Kidney capillary endothelial cell (primary cell): ENCODE measurements around the gene ELL.

Source experiments
- DNase-seq: peaks from one replicate; pipeline ENCODE4 v3.0.0-alpha.2; 2018; ENCODE audit warnings: low spot score

Gene ELL

DNA sequence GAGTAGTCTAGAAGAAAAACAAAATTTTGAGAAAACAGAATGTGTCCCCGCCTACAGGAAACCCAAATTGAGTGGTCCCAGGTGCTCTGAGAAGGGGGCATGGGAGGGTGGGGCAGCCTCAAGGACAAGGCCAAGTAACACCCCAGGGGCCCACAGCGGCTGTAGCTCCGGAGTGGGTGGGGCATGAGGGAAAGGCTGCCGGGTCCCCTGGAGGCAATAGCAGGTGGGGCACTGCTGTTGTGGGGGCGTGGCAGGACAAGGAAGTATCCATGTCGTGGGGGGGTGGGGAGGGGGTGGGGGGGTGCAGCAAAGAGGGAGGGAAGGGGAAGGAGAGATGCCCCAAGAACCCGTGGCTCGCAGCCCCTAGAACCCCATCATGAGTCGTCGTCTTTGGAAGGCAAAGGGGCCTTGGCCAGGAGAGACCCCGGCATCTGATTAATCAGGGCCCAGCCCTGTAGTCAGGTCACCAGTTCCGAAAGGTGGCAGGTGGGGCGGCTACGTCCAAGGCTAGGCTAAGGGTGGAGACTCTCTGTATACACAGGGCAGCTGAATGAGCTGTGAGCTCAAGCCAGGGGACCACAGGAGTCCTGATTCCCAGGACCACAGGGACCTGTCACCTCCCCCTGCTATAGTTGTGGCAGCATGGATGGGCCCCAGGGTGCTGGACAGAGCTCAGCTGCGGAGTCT lies 76.5 kb downstream of the ELL start:
- no peak for DNase-seq

DNA sequence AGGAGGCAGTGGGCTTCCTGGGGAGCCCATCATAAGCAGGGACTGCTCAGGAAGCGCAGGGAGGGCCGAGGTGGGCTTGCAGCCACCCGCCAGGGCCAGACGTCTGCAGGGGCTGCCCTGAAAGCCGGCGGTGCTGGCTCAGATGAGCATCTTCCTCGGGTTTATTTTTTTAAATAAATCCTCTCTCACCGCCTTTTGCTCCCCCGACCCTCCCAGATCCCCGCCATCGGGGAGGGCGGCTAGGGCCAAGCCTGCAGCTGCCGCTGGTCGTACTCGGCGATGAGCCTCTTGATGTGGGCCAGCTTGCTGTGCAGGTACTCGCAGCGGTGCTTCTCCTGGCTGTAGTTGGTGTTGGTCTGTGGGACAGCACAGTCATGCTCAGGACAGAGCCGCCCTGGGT lies 77.4 kb downstream of the ELL start:
- DNase-seq: no peak

DNA sequence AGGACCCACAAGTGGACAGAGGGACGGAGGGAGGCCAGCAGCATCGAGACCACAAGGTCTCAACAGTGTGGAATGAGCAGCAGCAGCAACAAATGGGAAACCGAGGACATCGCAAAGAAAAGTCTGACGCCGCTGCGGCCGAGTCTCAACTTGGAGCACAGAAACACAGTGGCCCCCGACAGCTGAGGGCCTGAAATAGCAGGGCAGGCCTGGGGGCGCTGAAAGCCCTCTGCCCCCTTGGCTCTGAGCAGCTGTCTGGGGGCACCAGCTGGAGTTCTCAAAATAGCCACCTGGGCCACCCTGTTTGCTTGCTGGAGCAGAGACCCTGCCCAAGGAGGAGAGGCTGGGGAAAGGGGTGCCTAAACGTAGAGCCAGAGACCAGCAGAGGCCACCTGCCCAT lies 78.0 kb downstream of the ELL start:
- DNase-seq: no peak

DNA sequence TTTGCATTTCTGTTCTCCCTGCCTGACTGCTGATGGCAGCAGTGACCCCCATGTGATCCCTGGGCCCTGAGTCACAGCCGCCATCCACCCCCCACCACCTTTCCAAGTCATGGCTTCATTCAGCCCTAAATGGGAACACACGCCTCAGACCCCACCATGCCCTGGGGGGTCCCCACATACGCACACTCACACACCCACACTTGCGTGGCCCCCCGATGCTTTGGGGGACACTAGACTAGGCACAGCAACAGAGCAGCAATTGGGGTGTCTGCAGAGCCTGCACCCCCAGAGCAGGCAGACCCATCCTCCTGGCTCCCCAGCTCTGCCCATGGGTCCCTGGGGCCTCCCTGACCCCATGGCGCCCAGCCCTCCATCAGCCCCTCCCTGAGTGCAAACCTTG lies 78.5 kb downstream of the ELL start:
- no peak for DNase-seq

GRCh38 chr19:18442941-18443340 lies 78.9 kb downstream of the ELL start:
- no peak for DNase-seq

- no peak for DNase-seq
Measured at GRCh38 chr19:18441804-18442788, 79.8 kb downstream of the ELL start.

GRCh38 chr19:18440936-18441803 lies 80.7 kb downstream of the ELL start:
- DNase-seq: no peak

DNA sequence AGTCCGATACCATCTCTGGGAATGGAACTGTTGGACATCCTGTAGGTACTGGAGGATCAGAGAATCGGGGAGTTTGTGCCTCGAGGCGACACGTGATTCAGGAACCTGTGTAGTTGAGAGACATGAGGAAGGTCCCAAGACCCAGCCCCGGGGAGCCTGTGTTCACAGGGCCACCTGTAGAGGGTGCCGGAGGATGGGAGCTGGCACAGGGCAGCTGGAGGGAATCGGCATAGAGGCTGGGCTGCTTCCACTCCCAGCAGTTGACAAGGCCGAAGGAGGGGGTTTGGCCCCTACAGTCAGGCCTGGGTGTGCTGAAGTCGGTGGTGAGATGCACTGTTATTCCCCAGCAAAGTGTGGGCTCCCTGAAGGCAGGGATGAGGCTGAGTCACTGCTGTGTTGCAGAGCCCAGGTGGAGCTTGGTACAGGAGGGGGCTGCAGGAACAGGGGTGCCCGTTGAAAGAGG lies 81.4 kb downstream of the ELL start:
- DNase-seq: no peak

- no peak for DNase-seq
Measured at GRCh38 chr19:18439910-18440237, 82.0 kb downstream of the ELL start.

DNA sequence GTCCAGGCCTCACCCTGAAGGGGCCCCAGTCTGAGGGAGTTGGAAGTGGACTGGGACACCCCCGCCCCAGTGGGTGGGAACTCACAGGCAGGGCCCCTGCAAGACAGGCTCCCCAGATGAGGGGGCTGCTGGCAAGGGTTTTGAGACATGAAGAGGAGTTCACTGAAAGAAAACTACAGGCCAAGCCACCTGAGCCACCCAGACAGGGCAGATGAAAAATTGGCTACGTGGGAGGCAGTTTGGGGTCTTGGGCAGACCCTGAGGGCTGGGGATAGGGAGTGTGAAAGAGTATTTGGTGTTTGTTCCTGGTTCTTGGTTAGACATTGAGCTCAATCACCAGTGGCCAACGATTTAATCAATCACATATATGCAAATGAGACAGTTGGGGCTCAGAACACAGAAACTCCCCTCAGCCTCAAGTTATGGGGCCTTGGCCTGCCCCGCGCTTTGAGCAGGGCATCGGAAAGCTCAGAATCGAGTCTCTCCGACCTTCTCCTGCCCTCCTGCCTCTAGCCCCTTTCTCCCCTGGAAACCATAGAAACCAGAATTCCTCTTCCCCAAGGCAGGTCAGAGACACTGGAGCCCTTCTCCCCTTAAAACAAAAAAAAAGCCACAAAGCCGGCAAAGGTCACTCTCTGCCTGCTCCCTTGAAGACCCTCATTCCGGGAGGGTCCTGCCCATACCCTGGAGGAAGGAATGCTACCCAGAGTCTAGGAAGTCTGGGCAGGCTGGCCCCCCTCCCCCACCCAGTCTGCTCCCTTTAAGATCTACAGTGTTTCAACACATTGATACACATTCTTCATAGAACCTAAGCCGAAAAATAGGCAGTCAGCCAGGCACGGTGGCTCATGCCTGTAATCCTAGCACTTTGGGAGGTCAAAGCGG lies 82.6 kb downstream of the ELL start:
- DNase-seq: no peak

DNA sequence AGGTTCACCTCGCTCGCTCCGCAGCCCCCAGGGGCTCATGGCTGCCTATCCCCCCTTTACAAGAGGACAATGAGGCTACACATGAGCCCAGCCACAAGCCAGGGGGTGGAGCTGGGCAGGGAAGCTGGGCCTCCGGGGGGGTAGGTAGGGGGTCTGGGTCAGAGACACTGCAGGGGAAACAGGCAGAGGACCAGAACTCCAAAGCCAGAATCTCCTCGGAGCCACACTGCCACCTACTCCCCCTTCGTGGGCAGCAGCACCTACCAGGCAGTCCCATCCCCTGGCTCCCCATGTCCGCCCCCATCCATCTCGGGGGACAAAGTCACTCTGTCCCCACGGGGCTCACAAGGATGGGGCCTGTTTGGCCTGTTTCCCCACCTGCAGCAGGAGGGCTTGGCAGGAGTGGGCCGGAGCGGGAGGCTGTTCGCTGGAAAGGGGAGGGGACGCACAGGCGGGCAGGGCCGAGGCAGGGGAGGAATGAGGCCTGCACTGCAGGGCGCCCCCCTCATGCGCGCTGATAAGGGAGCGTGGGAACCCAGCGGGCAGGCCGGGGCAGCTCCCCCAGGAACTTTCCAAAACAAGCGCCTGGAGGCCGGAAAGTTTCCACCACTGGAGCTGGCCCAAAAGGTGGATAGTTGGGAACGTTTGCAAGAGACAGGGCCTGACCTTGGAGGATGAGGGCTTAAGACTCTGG lies 83.4 kb downstream of the ELL start:
- DNase-seq: no peak

DNA sequence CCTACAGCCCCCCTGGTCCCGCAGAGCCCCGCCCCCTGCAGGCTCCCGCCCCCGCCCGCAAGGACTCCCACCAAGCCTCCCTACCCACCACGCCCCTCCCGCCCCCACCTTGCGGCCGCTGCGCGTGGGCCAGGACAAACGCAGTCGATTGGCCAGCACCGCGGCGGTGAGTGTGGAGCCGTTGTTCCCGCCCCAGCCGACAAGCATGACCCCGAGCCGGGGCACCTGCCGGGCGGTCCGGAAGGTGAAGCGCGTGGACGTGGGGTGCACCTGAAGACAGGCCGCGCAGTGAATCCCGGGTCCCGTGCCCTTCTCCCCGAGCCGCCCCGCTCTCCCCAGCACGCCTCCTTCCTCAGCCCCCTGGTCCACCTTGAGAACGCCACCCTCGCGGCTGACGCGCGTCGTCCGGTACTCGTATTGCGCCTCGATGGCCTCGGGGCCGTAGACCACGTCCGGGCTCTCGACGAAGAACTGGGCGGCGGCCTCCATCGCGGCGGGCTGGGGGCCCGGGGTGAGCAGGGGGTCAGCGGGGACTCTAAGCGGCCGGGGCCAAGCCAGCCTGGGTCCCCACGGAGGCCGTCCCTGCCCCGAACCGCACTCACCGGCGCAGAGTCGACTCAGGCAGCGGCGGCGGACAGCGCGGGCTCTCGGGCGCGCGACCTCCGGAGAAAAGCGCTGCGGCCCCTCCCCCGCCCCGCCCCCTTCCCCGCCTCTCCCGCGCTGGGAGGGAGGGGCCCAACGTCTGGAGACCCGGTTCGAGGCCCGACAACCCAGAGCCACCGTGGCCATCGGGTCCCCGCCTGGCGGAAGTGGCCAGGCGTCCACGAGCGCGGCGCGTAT lies 84.2 kb downstream of the ELL start, which contains the start of gene ISYNA1:
TSS of gene ISYNA1 (minus strand) at position 643 of the 840 bp plus-strand sequence. CDS start at position 489, 154 bp downstream.
- DNase-seq: no peak

DNA sequence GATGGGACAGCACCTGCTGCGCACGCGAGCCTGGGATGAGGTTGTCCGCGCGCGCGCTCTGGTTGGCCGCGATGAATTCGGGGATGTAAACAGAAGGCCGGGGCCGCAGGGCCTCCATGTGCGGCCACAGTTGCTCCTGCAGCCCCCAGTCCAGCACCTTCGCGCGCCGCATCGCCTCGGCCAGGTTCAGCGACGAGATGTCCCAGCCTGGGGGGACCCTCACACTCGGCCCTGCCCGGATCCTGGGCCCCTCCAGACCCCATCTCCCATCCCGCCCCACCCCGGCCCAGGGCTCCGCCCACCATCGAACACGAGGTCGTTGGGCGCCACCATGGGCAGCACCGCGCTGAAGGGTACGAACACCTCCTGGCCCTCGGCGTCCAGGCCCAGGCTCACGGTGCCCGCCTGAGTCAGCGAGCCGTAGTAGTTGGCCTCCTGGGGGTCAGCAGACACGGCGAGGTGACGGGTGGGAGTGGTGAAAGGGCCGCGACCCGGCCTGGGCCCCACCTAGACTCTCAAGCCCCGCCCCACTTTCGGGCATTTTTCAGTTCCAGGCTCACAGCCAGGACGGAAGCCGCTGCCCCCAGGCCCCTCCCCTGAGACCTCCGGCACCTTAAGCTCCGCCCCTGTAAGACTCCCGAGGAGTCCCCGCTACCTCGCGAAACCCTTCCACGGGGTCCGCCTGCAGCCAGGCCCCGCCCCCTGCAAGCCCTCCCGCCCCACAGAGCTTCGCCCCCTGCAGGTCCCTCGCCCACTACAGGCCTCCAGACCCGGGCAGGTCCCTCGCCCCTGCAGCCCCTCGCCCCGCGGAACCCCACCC lies 85.0 kb downstream of the ELL start:
- peak; percentile 71 for DNase-seq

GRCh38 chr19:18435842-18436670 lies 85.8 kb downstream of the ELL start:
- no peak for DNase-seq

- no peak for DNase-seq
Measured at GRCh38 chr19:18435178-18435841, 86.6 kb downstream of the ELL start.

DNA sequence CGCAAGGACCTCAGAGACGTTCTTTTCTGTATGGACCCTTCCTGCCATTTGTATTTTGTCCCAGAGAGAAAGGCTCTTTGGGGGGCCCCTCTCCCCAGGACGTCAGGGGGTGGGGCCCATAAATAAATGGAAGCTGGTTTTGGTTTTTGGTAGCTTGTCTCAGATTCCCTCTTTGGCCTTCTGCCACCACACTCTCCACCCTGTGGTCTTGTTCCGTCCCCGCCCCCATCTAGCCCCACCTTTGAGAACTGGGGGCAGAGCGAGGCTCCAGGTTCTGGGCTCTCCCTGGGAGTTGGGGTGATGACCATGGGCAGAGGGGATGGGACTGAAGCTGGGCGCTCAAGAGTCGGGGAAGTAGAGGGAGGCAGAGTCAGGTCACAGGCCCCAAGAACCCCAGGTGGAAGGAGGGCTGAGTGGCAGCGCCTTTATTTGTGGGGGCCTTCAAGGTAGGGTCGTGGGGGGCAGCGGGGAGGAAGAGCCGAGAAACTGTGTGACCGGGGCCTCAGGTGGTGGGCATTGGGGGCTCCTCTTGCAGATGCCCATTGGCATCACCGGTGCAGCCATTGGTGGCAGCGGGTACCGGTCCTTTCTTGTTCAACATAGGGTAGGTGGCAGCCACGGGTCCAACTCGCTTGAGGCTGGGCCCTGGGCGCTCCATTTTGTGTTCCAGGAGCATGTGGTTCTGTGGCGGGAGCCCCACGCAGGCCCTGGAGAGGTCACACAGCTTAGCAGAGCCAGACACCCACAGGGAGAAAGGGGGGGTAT lies 87.3 kb downstream of the ELL start:
- no peak for DNase-seq
